Dermis microvascular lymphatic vessel endothelial cell (primary cell): ENCODE data around the gene FAM110C. TPM values are rescaled to one million over a fixed set of nuclear protein-coding genes. Genes with fewer than 3 reads are reported as not detected.
"Not testable (repeated sequence)": the region's sequence is repeated elsewhere in the genome, so short reads cannot be mapped to it uniquely, and the experiment has no call there.

Experiments used
- DNase-seq, 2 donors: peaks; one replicate each; pipeline versions ENCODE4 v3.0.0 to v3.0.0-alpha.2; 2010; ENCODE audit warnings: low read depth in 2 of 2
- total RNA-seq: library from RNA; depleted of rRNA; stranded (reverse); fragments of >200 nt; gene quantifications from 2 replicates; pipeline ENCODE4 v1.2.1, GENCODE V29; 2014

Gene FAM110C
- total RNA-seq, 1 donor from 2014 or later: 0.39 TPM

DNA sequence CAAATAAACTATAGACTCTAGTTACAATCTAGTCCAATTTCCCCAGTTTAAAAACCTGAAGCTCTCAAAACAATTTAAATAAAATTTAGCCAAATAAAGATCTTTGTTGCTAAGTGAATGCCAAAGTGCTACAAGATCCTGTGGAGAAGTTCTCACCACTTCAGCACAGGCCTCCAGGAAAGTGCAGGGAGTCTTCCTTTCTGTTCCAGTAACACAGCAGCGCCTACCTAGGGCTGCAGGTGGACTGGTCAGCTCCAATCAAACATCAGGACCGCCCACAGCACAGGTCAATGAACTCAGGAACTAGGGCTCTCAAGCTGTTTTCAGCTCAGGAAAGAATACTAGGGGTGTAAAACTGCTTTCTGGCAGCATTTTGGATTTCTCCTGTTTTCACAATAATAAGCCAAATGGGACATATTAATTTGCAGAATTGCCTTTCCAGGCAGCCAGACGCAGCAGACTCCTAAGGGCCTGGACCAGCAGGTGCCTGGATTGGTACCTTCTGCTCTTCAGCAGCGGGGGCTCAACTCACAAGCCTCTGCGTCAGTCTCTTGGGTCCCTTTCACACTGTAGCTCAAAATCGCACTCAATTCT, 1.5 kb downstream of the FAM110C start:
- no peak for DNase-seq

DNA sequence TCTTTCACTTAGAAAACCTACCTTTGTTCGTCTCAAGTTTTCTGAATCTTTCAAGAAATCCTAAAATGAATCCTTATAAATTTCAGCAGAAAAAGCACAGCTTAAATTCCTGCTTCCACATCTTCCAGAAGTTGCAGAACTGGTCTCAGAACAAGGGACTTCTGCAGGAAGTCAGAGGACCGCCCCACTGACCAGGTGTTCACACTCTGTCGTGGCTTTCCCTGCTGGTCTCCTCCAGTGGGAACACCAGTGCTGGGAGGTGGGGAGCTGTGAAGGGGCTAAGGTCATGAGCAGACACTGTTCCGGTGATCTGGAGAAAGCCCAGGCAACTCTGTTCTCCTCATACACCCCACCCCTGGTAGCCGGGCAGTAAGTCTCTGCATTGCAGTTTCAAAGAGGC, 3.5 kb downstream of the FAM110C start:
- no peak for DNase-seq

DNA sequence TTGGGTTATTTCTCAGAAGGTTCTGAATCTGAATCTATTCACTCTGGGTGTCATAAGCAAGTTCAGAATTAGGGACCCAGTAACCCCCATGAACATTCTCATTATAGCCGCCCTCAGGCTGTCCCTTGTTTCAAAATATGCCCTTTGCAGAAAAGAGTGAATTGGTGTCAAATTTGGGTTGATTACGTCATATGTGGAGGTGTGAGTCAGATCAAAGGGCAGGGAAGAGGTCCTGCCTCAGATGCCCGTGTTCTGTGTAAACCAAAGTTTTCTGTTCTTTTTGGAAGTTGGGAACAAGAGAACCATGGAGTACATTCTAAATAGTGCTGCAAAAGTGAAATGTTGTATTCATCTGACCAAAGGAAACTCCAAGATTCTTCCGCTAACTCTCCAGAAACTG, 5.8 kb downstream of the FAM110C start:
- no peak for DNase-seq

DNA sequence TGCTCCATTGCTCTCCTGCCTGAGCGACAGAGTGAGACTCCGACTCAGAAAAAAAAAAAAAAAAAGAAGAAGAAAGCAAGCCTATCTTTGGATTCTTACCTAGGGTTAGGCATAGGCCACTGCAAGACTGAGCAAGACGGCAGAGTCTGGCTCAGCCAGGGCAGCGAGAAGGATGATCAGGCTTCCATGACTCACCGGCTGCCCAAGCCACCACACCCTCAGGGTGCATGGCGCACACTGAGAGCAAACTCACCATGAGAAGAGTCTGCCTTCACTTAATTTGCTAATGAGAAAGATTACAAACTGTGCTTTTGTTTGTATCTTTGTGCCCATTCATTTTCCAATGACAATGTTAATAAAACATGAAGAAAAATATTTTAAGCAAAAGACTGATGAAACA, 8.2 kb downstream of the FAM110C start:
- DNase-seq: no peak

DNA sequence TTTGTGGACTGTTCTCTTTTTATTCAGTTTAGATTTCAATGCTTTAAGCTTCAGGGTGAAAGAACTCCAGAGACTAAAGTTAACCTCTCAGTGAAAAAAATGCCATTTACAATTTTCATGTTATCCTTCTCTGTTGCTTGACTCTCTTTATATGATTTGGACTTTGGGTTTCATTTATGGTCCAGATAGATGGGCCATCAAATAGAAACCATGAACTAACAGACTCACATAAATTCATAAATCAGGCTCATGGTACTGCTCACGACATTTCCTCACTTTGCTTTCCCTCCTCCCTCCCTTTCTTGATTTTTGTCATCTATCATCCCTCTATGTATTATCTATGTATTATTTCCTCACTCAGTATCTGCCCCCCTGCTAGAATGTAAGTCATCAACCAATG, 10.0 kb downstream of the FAM110C start:
- DNase-seq: no peak

DNA sequence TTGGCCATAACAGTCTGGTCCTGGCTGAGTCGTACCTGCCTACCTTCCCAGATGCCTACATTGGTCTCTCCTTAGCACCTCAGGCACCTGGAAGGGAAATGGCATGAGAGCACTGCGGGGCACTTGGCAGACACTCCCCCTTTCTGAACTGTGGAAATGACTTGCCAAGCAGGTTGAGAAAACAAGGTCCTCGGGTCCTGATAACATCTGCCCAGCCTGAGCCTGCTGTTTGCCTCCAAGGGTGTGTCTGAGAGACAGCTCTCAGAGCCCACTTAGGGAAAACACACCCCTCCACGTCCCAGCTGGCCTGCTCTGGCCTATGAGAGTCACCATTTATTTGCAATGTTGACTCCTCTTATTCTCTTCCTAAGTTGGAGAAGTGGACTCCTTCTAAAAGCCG, 10.5 kb downstream of the FAM110C start:
- DNase-seq: no peak

DNA sequence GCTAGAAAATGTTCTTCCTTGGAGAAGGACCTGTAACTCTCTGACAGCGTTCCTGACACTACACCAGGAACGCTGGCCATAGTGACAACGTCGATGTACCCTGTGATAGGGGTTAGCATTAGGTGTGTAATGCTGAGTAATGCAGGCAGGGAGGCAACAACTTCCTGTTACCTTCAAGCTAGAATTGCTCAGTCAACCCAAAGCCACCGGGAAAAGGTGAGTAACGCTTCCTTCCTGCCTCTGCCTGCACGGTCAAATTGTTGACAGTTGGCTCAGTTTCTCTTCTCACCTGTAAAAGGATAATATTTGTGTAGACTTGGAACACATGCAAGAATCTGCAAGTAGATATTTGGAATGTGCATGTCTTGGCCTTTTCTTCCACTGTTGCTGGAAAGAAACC, 12.7 kb downstream of the FAM110C start:
- peak; percentile 48 to 55 for DNase-seq

DNA sequence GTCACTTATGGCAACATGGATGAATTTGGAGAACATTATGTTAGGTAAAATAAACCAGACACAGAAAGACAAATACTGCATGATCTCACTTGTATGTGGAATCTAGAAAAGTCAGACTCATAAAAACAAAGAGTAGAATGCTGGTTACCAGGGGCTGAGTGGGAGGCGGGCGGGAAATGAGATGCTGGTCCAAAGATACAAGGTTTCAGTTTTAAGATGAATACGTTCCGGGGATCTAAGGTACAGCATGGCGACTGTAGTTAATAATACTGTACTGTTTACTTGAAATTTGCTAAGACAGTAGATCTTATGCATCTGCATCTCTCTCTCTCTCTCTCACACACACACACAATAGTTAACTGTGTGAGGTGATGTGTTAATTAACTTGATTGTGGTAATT, 14.2 kb downstream of the FAM110C start:
- no peak for DNase-seq

DNA sequence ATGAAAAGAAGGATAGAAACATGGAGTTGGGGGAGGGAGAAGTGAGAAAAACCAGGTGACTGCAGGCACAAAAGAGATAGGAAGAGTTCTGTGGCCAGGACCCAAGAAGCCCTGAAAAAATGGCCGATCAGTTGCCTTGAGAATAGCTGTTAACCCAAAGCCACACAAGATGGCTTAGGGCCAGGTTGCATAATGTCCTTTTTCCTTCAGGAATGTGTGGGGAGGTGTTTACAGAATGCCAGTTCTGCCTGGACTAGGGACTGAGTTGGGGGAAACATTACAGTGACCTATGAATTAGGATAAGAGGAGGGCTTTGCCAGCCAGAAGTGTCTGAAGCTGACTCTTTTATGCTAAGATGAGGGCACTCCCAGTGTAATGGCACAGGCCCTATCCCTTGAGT, 17.1 kb downstream of the FAM110C start:
- no peak for DNase-seq

DNA sequence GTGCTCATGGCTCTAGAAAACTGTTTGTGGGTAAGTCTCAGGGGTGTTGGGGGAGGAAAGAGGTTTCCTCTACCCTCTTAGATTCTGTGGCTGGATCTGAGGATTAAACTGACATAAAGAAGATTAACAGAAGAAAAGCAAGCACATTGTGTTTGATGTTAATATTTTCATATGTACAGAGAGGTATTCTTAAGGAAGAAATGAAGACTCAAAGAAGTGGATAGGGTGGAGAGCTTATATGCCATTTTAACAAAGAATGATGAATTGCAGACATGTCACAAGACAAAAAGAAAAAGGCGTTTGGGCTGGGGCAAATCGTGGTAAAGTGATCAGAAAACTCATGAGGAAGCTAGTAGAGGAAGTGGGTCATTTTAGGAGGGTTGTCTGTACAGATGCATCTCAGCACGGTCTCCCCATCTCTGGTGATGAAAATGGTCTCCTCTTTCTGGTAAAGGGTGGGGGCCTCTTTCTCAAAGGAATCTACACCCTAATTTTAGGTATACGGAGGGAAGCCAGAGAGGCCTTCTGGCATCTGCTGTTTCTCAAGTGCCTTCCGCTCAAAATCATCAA, 17.8 kb downstream of the FAM110C start:
- no peak for DNase-seq

DNA sequence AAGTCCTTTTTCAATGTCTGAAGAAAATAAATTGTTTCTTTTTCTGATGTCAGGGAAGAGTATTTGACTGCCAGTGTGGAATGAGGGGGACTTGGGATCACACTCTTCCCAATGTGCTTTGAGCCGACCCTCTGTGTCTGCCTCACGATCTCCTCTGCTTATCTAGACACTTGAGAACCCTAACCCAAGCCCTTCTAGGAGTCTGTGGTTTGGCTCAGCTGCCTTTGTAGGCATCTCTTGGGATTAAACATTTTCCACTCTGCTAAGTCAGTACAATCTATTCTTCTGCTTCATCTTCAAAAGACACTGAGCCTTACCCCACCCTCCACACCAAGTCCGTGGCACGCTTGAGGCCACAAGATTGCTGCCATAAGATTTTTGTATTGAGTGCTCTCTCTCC, 19.4 kb downstream of the FAM110C start:
- DNase-seq: no peak

DNA sequence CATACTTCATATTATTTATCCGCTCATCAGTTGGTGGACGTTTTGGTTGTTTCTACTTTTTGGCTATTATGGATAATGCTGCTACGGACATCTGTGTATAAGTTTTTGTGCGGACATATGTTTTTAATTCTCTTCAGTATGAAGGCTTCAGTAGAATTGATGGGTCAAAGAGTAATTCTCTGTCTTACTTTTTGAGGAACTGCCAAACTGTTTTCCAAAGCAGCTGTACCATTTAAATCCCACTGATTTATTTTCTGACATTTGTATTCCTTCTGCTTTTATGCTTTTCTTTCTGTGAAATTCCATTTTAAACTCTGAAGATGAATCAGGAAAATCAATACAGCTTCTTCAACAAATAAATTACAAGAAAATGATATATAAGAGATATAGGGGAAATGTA, 20.8 kb downstream of the FAM110C start:
- DNase-seq: no peak

DNA sequence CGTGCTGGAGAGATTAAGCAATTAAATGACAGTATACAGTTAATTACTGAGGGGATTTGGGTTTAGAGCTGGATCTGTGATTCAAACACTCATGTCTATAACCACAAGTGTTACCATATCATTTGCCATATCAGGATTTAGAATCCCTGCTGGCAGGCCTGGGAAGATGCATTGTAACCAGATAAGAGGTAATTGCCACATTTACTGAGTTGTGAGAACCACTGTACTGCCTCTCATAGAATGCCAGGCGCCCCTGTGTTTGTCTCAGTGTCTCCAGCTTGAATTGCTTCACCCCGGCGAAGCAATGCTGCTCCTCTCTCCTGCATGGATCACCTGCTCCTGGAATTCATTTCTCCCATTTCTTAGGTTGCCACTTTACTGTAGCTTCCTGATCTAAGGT, 21.7 kb downstream of the FAM110C start:
- not testable (repeated sequence) for DNase-seq

DNA sequence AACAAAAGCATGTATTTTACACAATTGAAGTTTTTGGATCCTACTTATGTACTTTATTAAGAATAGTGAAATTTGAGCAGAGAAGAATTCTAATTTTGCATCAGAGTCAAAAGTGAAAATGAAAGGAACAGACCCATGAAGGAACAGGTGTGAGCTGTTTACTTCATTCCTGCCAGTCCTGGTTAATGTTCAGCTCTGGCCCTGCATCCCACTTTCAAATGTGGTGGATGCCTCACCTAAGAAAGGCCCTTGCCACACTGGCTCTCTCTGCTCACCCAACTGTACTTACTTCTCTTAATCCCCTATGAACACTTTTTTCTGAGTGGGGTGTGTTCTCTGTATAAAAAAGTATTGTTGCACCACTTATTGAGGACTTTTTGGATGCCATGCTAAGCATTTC, 22.2 kb downstream of the FAM110C start:
- no peak for DNase-seq

DNA sequence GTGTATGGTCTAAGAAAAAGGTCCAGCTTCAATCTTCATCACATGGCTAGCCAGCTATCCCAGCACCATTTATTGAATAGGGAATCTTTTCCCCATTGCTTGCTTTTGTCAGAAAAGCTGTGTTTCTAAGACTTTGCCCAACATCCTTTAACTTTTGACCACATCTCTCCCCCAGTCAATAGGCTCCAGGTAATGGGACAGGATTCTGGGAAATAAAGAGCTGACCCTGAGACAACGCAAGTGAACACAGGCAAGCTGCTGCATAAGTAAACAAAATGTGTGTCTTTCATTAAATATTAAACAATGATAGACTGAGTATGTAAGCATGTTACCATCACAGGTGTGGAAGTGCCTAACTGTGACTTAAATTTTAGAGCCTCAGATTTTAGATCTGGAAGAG, 23.0 kb downstream of the FAM110C start:
- DNase-seq: no peak

DNA sequence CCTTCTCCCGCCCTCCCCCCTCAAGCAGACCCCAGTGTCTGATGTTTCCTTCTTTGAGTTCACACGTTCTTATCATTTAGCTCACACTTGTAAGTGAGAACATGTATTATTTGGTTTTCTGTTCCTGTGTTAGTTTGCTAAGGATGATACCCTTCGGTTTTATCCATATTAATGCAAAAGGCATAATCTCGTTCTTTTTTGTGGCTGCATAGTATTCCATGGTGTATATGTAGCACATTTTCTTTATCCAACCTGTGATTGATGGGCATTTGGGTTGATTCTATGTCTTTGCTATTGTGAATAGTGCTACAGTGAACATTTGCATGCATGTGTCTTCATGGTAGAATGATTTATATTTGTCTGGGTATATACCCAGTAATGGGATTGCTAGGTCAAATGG, 24.1 kb downstream of the FAM110C start:
- not testable (repeated sequence) for DNase-seq

DNA sequence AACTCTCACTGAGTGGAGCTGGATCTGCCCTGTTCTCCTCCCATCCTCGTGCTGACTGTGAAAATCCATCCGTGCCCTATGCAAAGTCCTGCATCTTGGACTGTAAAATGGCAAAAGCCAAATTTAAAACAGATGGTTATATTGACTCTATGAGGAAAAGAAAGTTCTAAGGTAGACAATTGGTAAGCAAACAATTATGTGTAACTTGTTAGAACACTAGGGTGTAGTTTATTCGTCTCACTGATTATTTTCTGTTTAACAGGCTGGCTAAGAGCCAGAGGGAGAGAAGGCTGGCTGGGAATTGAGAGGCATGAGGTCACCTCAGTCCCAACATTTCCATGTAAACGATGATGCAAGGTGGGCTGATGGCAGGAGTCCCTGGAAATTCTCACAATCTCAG, 26.0 kb downstream of the FAM110C start:
- not testable (repeated sequence) for DNase-seq

DNA sequence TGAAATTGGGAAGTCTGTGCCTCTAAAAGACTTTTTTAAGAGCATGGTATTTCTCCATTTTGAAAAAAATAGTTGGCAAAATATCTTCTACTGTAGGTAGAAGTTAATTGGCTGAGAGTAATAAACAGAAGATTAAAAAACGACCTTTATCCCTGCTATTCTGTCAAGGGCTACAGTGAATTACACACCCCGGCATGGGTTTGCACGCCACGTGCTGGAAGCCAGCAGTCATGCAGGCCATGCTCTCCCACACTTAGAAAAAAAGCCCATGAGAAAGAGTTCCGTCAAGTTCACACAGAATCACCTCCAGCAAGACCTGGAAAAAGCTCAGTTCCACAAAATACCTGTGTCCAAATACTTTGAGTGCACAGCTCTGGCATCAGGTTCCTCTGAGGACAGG, 26.8 kb downstream of the FAM110C start:
- DNase-seq: no peak

DNA sequence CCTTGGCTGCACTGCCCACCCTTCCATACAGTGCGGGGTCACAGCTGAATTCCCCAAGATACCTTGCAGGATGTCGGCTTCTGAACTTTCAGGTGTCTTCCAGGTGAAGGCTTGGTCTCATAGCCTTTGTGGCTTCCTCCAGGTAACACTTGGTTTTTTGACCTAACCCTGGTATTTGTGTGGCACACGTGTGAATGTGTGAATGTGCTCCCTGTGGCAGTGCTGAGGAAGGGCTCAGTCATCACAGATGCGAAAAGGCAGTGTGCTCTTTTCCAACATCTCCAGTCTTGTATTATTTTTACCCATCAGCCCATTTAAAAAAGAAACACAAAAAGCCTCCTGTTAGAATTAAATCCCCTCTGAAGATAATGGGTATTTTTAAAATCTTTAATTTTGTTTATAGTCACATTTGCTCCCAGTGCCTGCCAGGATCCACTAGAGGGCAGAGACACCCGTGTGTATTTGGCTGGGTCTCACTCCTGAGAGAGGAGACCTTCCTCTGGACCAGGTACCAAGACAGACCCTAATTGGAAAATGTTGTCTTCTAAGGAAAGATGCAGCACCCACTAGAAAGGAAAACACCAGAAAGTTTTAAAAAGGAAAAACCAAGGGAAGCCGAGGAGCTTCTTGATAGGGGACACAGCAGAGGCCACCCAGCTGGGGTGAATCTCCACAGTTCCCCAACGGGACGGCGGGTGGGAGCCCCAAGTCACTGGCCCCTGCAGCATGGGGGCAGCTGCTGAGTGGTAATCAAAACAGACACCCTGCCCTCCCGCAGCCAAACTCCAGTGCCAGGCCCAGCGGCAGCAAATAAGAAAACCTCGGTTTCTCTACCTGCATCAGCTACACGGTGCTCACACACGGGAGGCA, 27.7 kb downstream of the FAM110C start:
- no peak for DNase-seq

DNA sequence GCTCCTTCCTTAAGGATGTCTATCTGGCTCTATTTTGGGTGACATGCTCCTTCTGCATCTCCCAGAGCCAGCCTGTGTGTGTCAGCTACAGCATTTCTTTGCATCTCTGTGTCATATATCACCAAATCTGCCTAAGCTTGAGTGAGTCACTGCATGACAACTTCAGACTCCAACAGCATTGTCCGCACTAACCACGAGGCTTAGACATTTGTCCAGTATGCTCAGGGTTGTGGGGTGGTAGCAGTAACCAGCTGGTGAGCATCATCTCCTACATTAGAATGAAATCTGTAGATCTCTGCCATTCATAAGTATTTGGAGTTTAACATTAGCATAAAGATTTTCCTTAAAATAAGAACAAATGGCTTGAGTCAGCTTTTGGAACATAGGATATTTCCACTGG, 30.4 kb downstream of the FAM110C start:
- not testable (repeated sequence) for DNase-seq

DNA sequence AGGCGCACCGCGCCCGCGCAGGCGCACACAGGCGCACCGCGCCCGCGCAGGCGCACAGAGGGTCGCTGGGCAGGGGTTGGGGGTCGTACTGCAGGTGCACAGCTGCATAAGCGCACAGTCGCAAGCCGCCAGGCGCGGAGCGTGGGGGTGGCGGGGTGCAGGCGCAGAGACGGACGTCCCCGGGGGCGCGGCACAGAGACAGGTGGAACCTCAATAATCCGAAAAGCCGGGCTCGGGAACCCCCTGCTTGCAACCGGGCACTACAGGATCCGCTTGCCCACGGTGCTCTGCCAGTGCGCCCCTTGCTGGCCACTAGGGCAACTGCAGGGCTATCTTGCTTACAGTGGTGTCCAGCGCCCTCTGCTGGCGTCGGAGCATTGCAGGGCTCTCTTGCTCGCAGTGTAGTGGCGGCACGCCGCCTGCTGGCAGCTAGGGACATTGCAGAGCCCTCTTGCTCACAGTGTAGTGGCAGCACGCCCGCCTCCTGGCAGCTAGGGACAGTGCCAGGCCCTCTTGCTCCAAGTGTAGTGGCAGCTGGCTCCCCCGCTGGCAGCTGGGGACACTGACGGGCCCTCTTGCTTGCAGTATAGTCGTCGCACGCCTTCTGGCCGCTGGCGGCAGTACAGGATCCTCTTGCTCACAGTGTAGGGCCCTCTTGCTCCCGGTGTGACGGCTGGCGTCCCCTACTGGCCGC, 34.9 kb downstream of the FAM110C start:
- peak; percentile 24 to 54 for DNase-seq

DNA sequence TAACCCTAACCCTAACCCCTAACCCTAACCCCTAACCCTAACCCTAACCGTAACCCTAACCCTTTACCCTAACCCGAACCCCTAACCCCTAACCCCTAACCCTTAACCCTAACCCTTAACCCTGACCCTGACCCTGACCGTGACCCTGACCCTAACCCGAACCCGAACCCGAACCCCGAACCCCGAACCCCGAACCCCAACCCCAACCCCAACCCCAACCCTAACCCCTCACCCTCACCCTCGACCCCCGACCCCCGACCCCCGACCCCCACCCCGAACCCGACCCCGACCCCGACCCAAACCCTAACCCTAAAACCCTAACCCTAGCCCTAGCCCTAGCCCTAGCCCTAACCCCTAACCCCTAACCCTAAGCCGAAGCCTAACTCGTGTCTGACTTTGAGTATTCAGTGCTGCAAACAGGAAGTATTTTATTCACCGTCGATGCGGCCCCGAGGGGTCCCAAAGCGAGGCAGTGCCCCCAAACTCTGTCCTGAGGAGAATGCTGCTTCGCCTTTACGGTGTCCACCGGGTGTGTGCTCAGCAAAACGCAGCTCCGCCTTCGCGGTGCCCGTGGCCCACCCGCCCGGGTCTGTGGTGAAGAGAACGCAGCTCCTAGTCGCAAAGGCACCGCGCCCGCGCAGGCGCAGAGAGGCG, 36.0 kb downstream of the FAM110C start:
- DNase-seq: peak in 1 of 2 donors; percentile 6
